ENCODE results near the gene FLNB. TPM values are rescaled to one million over a fixed set of nuclear protein-coding genes. Genes with fewer than 3 reads are reported as not detected.

Gene FLNB
- total RNA-seq, 2 experiments from 2014 or later = 14.6 TPM

DNA sequence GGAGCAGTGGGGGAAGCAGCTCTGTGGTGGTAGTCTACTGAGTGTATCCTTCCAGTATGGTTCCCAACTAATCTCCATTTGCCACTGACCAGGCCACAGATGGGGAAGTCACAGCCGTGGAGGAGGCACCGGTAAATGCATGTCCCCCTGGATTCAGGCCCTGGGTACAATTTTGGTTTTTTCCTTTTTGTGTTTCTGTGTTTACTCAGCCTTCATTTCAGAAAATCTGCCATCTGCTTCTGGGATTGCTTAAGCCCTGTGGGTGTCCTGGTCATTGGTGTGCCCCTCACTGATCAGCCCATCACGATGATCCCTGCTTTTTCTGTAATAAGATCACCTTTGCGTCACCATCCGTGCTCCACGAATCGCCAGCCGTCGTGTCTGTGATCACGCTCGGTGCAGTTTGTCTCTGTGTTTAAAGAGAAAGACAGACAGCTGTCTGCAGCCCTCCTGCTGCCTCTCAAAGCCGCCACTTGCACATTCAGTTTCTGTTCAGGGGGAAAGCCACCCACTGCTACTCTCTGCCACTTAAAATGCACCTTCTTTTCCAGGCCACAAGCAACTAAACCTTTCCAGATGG is 133.6 kb downstream of the FLNB start:
- peaks cover 2% of the 10 kb centered on the region for H3K36me3 Mint-ChIP-seq
- POLR2A ChIA-PET = no interaction called here
- no peak overlapping the region for H3K4me3 Mint-ChIP-seq
- ATAC-seq (ENCODE audit: low read depth) (no peak), DNase-seq (no peak)
- H3K27ac Mint-ChIP-seq = no peak overlapping the region
- no peaks in the 10 kb centered on the region for H3K9me3 Mint-ChIP-seq
- H3K27me3 Mint-ChIP-seq = no peaks in the 10 kb centered on the region
- H3K4me1 Mint-ChIP-seq = no peaks in the 10 kb centered on the region

DNA sequence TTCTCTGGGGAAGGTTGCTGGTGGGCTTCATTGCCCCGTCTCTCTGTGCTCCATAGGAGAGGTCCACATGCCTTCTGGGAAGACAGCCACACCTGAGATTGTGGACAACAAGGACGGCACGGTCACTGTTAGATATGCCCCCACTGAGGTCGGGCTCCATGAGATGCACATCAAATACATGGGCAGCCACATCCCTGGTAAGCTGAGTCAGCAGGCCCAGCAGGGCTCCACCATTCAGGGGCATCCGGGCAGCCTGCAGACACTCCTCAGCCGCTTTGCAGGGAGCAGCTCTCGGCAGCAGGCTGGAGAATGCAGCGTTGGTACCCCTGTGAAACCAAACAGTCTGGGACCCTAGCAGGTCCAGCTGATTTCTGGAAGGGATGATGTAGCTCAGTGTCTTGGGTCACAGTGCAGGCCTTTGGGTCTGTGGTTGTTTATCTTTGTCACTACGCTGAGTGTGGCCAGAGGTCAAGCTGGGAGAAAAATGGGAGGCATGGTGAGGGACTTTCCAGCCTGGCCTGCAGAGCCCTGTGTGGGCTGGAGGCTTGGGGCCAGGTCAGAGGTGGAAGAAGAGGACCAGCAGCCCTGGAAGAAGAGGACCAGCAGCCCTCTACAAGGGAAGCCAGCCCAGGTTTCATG is 135.3 kb downstream of the FLNB start:
- ATAC-seq (ENCODE audit: low read depth) (no peak), DNase-seq (no peak)
- Mint-ChIP-seq H3K36me3 (no peaks in the 10 kb centered on the region), H3K4me1 (no peaks in the 10 kb centered on the region), H3K27ac (no peak overlapping the region), H3K27me3 (no peaks in the 10 kb centered on the region), H3K9me3 (no peaks in the 10 kb centered on the region), H3K4me3 (no peak overlapping the region)
- POLR2A ChIA-PET = no interaction called here

DNA sequence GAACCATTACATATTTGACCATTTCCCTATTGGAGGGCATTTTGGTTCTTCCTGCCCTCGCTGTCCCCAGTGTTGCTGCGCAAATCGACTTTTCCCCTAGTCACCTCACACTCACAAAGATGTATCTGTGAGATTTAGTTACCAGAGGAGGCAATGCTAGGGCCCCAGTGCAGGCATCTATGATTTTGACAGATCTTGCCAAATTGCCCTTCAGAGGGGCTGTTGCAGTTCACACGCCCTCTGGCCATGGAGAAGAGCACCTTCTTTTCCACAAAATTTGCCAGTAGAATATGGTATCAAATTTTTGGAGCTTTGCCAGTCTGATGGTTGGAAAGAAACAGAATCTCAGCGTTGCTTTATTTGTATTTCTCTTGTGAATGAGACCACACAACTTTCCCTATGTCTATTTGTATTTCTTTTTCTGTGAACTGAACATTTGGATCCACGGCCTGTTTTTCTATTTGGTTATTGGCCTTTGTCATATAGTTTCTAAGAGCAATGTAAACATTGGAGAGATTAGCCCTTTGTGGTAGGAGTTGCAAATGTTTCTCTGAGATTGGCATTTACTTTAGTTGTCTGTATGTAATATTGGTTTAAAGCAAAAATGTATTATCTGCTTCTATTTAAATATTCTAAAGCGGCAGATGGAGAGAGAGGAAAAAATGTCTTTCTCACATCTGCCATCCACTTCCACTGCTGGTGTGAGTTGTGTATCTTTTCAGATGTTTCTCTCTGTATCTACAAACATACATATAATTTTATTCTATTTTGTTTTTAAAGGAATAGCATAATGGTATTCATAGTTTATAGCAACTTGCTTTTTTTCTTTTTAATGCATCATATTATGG is 136.5 kb downstream of the FLNB start:
- H3K27ac Mint-ChIP-seq = no peak overlapping the region
- ATAC-seq (ENCODE audit: low read depth) = no peak
- no peaks in the 10 kb centered on the region for H3K9me3 Mint-ChIP-seq
- no peaks in the 10 kb centered on the region for H3K4me1 Mint-ChIP-seq
- no peak overlapping the region for H3K4me3 Mint-ChIP-seq
- no peaks in the 10 kb centered on the region for H3K27me3 Mint-ChIP-seq
- no peaks in the 10 kb centered on the region for H3K36me3 Mint-ChIP-seq
- POLR2A ChIA-PET = no interaction called here
- DNase-seq = no peak

DNA sequence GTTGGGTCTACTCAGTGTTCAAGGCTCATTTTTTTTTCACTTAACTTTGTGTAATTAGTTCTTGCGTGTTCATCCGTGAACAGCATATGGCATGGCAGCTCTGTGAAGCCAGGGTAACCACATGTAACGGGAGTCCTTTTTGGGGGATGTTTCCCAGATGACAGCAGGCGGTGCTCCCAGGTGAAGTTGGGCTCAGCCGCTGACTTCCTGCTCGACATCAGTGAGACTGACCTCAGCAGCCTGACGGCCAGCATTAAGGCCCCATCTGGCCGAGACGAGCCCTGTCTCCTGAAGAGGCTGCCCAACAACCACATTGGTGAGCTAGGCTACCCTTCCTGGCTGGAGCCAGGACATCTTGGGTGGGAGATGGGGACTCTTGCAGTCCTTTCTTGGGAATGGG is 139.8 kb downstream of the FLNB start:
- no peaks in the 10 kb centered on the region for H3K36me3 Mint-ChIP-seq
- H3K4me1 Mint-ChIP-seq = peaks cover 3% of the 10 kb centered on the region
- no peaks in the 10 kb centered on the region for H3K9me3 Mint-ChIP-seq
- POLR2A ChIA-PET = no interaction called here
- H3K4me3 Mint-ChIP-seq = no peak overlapping the region
- no peak for DNase-seq
- ATAC-seq (ENCODE audit: low read depth) = no peak
- no peaks in the 10 kb centered on the region for H3K27me3 Mint-ChIP-seq
- no peak overlapping the region for H3K27ac Mint-ChIP-seq

DNA sequence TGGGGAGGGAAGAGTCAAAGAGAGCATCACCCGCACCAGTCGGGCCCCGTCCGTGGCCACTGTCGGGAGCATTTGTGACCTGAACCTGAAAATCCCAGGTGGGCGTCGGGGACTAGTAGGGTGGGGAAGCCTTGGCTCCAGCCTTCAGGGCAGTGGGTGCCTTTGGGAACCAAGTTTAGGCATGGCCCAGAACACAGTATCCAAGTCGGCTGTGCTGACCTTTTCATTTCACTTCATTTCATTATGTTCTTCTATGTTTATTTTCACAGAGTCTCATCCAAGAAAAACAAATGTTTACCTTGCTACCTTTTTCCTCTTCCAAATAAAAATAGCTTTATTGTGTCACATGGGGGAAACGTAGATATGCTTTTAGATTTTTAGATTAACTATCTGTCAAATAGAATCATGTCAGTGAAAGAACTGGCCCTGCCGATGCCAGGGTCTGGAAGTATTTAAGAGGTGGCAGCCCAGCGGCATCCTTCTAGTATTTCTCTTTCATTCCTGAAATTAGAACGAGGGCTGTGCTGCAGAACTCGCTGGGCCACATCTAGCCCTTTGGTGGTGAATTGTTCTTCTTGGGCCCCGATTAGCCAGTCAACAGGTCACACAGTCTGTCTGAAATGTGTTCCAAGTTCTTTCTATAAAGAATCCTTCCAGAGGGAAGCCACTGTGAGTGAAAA is 142.0 kb downstream of the FLNB start:
- POLR2A ChIA-PET = no interaction called here
- H3K27ac Mint-ChIP-seq = no peak overlapping the region
- peaks cover 3% of the 10 kb centered on the region for H3K4me1 Mint-ChIP-seq
- H3K27me3 Mint-ChIP-seq = no peaks in the 10 kb centered on the region
- no peak overlapping the region for H3K4me3 Mint-ChIP-seq
- no peak for ATAC-seq (ENCODE audit: low read depth)
- DNase-seq = no peak
- H3K36me3 Mint-ChIP-seq = no peaks in the 10 kb centered on the region
- H3K9me3 Mint-ChIP-seq = no peaks in the 10 kb centered on the region

DNA sequence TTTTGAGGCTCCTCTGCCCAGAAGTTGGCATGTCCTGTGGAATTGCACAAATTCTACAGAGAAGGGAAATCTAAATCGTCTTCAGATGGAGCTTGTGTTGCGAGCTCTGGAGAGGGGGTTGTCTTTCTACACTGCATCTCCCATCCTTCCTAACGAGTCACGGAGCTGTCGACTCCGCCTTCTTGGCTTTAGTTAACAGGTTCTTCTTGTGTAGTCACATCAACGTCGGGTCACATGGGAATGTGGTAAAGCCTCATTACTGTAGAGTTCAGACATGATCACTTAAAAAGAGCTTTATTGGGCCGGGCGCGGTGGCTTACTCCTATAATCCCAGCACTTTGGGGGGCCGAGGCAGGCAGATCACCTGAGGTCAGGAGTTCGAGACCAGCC is 142.6 kb downstream of the FLNB start:
- Mint-ChIP-seq H3K36me3 (no peaks in the 10 kb centered on the region), H3K27ac (no peak overlapping the region), H3K27me3 (no peaks in the 10 kb centered on the region), H3K4me1 (peaks cover 3% of the 10 kb centered on the region), H3K9me3 (no peaks in the 10 kb centered on the region), H3K4me3 (no peak overlapping the region)
- DNase-seq (no peak), ATAC-seq (ENCODE audit: low read depth) (no peak)
- POLR2A ChIA-PET = interaction anchor here (0.8 kb wide), 1 partner anchor 185 kb away, joined by 3 read pairs; no protein-coding TSS in a partner anchor

DNA sequence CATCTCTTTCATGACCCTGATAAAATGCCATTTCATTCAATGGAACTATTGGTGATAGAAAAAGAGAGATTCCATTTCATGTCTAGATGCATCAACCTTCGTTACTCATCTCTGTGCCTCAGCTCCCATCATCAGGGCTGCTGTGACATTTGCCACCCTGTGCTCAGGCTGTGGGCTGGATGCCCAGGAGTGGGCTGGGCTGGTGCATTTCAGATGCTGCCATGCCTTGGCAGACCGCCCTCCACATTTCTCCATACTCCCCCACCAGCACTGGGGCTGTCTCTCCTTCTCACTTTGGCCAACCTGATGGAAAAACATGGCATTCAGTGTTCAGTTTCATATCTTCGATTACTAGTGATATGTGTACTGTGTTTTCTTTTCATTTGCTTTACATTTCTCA is 143.4 kb downstream of the FLNB start:
- no peaks in the 10 kb centered on the region for H3K9me3 Mint-ChIP-seq
- ATAC-seq (ENCODE audit: low read depth) (no peak), DNase-seq (no peak)
- POLR2A ChIA-PET = interaction anchor here (0.8 kb wide), 1 partner anchor 186 kb away, joined by 3 read pairs; no protein-coding TSS in a partner anchor
- peaks cover 3% of the 10 kb centered on the region for H3K4me1 Mint-ChIP-seq
- no peak overlapping the region for H3K4me3 Mint-ChIP-seq
- no peaks in the 10 kb centered on the region for H3K36me3 Mint-ChIP-seq
- H3K27me3 Mint-ChIP-seq = no peaks in the 10 kb centered on the region
- no peak overlapping the region for H3K27ac Mint-ChIP-seq

DNA sequence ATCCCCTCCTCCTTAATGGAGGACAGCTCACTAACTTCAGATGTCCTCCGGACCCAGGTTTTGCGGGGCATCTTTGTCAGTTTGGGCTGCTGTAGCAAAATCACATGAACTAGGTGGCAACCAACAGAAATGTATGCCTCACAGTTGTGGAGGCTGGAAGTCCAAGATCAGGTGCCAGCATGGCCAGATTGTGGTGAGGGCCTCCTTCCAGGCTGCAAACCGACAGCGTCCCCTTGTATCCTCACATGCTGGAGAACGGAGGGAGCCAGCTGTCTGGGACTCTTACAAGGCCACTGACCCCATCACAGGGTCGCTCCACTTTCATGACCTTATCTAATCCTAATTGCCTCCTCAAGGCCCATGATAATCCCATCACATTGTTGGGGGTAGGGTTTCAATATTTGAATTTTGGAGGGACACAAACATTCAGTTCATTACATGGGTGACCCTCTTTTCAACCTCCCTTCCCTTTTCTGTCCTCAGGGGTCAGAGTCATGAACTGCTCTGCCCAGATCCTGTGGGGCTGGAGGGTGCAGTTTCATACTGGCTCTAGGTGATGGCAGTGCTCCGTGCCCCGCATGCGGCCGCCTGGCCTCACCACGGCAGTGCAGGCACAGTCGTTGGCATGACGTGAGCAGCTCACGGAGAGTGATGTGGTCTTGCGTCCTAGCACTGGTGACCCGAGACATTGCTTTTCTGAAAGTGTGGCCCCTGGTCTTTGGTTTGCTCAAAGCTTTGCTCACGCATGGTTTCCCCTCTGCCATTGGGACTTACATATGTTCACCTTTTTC is 144.2 kb downstream of the FLNB start:
- Mint-ChIP-seq H3K9me3 (no peaks in the 10 kb centered on the region), H3K27me3 (no peaks in the 10 kb centered on the region), H3K4me3 (no peak overlapping the region), H3K27ac (no peak overlapping the region), H3K36me3 (no peaks in the 10 kb centered on the region), H3K4me1 (peaks cover 3% of the 10 kb centered on the region)
- ATAC-seq (ENCODE audit: low read depth) (no peak), DNase-seq (no peak)
- POLR2A ChIA-PET = no interaction called here

DNA sequence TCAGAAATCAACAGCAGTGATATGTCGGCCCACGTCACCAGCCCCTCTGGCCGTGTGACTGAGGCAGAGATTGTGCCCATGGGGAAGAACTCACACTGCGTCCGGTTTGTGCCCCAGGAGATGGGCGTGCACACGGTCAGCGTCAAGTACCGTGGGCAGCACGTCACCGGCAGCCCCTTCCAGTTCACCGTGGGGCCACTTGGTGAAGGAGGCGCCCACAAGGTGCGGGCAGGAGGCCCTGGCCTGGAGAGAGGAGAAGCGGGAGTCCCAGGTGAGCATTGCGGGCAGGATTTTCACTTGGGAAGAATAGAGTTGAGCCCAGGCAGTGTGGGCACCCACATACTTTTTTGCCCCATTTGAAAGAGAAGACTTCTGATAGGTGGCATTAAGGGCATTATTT is 145.1 kb downstream of the FLNB start:
- no peak for ATAC-seq (ENCODE audit: low read depth)
- POLR2A ChIA-PET = no interaction called here
- Mint-ChIP-seq H3K4me3 (no peak overlapping the region), H3K9me3 (no peaks in the 10 kb centered on the region), H3K36me3 (no peaks in the 10 kb centered on the region), H3K4me1 (peaks cover 3% of the 10 kb centered on the region), H3K27me3 (no peaks in the 10 kb centered on the region), H3K27ac (no peak overlapping the region)
- DNase-seq = no peak

DNA sequence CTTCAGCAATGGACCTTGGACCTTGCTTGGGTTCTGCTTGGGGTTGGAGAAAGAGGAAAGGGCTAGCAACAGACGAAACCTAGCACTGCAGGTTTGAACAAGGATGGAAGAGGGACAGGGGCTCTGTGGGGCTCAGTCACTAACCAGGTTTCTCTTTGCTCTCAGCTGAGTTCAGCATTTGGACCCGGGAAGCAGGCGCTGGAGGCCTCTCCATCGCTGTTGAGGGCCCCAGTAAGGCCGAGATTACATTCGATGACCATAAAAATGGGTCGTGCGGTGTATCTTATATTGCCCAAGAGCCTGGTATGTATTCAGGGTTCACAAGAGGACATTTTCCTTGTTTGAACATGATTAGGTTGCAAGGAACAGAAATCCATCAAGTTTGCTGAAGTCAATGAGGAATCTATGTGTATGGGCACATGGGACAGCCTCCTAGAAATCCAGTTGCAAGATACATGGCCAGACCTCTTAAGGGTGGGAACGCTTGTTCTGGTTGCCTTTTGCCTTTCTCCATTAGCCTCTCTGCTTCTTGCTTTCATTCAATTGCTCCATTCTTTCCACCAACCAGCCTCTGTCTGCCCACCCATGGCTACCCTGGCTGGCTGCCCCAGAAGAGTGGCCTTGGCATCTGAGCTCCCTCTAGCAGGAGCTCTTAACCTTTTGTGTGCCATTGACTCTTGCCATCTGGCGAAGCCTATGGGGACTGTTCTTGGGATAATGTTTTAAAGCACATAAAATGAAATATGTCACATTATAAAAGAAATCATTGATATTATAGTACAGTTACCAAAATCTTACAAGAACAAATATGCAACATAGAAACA is 146.6 kb downstream of the FLNB start:
- Mint-ChIP-seq H3K27me3 (no peaks in the 10 kb centered on the region), H3K36me3 (no peaks in the 10 kb centered on the region), H3K9me3 (no peaks in the 10 kb centered on the region), H3K4me3 (no peak overlapping the region), H3K27ac (no peak overlapping the region), H3K4me1 (peaks cover 3% of the 10 kb centered on the region)
- ATAC-seq (ENCODE audit: low read depth) = no peak
- POLR2A ChIA-PET = no interaction called here
- DNase-seq = no peak

DNA sequence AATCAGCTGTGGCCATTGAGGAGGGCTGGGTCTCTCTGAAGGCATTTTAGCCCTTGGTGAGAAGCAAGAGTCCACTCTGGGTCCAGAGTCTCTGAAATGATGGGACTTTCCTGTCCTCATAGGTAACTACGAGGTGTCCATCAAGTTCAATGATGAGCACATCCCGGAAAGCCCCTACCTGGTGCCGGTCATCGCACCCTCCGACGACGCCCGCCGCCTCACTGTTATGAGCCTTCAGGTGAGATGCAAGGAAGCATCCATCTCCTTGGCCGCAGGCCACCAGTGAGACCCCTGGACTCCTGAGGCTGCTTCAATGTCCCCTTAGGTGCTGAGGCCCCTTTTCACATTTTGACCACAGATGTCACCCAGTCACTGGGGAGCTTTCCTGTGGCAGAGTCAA is 147.6 kb downstream of the FLNB start:
- Mint-ChIP-seq H3K4me3 (no peak overlapping the region), H3K27ac (no peak overlapping the region), H3K36me3 (peaks cover 3% of the 10 kb centered on the region), H3K4me1 (peaks cover 3% of the 10 kb centered on the region), H3K27me3 (no peaks in the 10 kb centered on the region), H3K9me3 (no peaks in the 10 kb centered on the region)
- ATAC-seq (ENCODE audit: low read depth) = no peak
- POLR2A ChIA-PET = no interaction called here
- DNase-seq = no peak

DNA sequence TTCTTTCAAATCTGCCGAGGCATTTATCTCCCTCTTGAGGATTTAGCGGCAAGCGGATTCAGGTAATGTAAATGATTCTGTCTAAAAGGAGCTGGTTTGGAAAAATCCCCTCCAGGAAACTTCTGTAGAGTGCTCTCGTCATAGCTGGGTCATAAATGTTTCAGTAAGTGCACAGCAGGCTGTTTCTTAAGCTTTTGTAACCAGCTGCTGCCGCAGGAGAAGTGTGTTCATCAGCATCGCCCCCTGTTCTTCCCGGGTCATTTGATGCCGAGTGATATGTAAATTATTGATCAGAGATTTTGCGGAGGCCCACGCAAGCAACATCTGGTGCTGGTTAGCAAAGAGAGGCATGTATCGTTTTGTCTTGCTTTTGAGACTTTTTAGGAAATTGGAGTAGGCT is 149.5 kb downstream of the FLNB start:
- peaks cover 6% of the 10 kb centered on the region for H3K36me3 Mint-ChIP-seq
- H3K4me1 Mint-ChIP-seq = no peaks in the 10 kb centered on the region

More for the DNA sequence above, 149.5 kb downstream of the FLNB start:
- POLR2A ChIA-PET = no interaction called here
- no peak overlapping the region for H3K4me3 Mint-ChIP-seq
- no peak overlapping the region for H3K27ac Mint-ChIP-seq
- H3K9me3 Mint-ChIP-seq = no peaks in the 10 kb centered on the region
- no peak for ATAC-seq (ENCODE audit: low read depth)
- H3K27me3 Mint-ChIP-seq = no peaks in the 10 kb centered on the region
- DNase-seq = no peak

Data from activated naive CD8-positive, alpha-beta T cell treated with anti-CD3 and anti-CD28 coated beads, Interleukin-2, amount 10 ng/mL, durations not matched to agents 7 days and 5 days (primary cell).